PC-3 (cell line): ENCODE measurements around the gene LRRFIP1.

Experiments
- EZH2phosphoT487 ChIP-seq: fragments of 300-600 bp; sonication (generic); IDR thresholded peaks from 2 replicates; pipeline ENCODE4 v1.6.1; 2018; ENCODE audit warnings: mild to moderate bottlenecking, antibody characterized with exemption, low read length, borderline replicate concordance
- TF ChIP-seq, protein P1 (sequence below): fragments of 300-600 bp; sonication (generic); conservative IDR thresholded peaks from 2 replicates; pipeline ENCODE4 v1.5.1; 2017; ENCODE audit warnings: antibody characterized with exemption, low read depth, mild to moderate bottlenecking, low read length

DNA sequence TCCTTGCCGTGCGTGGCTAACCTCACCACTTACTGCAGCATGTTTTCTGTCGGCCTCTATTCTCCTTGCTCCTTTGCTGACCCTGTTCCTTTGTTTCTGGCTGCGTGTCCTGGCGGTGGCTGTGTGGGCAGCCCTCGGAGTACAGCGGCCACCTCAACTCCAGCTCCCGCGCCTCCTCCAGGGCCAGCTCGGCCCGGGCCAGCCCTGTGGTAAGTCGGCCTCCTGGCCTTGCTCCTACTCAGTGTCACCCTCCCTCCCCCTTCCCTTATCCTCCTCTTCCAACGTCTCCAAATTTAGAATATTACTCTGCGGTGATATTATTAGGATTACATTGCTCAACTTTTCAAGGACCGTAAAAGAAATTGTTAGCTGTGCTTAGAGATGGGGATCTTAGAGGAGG, 111.7 kb downstream of the LRRFIP1 start:
- TF ChIP-seq, protein P1, sequence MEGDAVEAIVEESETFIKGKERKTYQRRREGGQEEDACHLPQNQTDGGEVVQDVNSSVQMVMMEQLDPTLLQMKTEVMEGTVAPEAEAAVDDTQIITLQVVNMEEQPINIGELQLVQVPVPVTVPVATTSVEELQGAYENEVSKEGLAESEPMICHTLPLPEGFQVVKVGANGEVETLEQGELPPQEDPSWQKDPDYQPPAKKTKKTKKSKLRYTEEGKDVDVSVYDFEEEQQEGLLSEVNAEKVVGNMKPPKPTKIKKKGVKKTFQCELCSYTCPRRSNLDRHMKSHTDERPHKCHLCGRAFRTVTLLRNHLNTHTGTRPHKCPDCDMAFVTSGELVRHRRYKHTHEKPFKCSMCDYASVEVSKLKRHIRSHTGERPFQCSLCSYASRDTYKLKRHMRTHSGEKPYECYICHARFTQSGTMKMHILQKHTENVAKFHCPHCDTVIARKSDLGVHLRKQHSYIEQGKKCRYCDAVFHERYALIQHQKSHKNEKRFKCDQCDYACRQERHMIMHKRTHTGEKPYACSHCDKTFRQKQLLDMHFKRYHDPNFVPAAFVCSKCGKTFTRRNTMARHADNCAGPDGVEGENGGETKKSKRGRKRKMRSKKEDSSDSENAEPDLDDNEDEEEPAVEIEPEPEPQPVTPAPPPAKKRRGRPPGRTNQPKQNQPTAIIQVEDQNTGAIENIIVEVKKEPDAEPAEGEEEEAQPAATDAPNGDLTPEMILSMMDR: no peak
- TF ChIP-seq EZH2phosphoT487: no peak
